ENCODE measurements around the gene SLC41A3. TPM values are rescaled to one million over a fixed set of nuclear protein-coding genes. Genes with fewer than 3 reads are reported as not detected.

The SLC41A3 gene
- total RNA-seq, 1 donor from 2014 or later: 99.1 TPM

- DNase-seq (ENCODE audit: low read depth): no peak
These were observed 54.7 kb downstream of the SLC41A3 start for GRCh38 chr3:126029241-126029640.

DNA sequence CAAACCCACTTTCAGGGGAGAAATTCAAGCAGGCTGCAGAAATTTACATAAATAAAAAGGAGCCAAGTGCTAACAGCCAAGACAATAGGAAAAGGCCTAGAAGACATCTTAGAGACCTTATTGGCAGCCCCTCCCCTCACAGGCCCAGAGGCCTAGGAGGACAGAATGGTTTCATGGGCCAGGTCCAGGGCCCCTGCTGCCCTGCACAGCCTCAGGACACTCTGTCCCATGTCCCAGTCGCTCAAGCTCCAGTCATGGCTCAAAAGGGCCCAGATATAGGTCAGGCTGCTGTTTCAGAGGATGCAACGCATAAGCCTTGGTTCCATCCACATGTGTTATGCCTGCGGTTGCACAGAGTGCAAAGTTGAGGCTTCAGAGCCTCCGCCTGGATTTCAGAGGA lies 55.8 kb downstream of the SLC41A3 start:
- no peak for DNase-seq (ENCODE audit: low read depth)

DNA sequence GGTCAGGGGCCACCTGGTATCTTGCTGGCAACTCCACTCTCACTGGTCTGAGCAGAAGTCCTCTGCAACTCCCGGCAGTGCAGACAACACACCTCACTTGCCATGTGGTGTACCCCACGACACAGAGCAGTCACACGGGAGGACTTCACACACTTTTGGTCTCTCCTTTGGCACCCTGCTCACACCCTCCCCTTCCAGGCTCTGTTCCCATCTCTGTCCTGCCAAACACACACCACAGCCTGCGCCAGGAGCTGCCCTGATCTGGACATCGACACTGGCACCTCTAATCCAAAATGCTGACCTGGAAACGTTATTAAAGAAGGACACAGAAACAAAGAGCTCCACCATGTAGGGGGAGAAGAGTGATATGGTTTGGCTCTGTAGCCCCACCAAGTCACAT lies 57.2 kb downstream of the SLC41A3 start:
- no peak for DNase-seq (ENCODE audit: low read depth)

DNA sequence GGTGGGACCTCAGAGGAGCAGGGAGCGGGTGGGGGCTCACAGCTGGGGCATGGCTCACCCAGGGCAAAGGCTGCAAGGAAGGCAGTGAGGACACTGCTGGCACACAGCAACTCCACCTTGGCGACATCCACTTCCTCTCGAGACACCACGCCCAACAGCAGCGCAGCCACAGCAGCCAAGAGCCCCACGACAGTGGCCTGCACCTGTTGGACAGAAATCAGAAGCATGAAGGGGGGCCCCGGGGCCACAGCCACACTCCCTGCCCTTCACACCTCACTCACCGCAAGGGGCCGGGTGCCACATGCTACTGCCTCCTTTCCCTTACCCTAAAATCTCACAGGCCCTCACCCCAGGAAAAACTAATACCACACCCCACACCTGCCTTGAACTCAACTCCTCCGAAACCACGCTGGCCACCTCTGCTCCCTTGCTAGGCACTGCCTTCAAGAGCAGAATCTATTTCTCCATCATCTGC lies 57.6 kb downstream of the SLC41A3 start:
- DNase-seq (ENCODE audit: low read depth): no peak

- no peak for DNase-seq (ENCODE audit: low read depth)
These were observed 58.1 kb downstream of the SLC41A3 start for GRCh38 chr3:126025862-126026261.

DNA sequence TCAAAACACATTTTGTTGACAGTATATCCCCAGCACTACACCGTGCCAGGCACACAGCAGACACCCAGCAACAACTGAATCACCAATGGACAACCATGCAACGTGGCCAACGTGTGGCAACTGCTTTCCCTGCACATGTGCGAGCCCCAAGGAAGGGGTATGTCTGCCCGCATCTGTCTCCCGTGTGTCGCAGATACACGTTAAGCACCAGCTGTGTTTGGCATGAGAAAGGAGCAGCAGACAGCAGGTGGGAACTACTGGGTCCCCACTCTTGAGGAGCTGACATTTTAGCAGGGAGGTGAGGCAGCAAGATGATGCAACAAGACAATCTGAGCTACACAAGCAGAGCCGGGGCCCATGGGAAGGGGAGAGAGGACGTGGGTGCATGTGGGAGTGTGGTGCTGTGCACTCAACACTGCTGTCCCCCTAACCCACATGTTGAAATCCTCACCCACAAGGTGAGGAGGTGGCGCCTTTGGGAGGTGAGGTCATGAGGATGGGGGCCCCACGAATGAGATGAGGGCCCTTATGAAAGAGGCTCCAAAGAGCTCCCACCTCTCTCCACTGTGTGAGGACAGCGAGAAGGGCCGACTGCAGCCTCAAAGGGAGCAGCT lies 58.7 kb downstream of the SLC41A3 start:
- no peak for DNase-seq (ENCODE audit: low read depth)

DNA sequence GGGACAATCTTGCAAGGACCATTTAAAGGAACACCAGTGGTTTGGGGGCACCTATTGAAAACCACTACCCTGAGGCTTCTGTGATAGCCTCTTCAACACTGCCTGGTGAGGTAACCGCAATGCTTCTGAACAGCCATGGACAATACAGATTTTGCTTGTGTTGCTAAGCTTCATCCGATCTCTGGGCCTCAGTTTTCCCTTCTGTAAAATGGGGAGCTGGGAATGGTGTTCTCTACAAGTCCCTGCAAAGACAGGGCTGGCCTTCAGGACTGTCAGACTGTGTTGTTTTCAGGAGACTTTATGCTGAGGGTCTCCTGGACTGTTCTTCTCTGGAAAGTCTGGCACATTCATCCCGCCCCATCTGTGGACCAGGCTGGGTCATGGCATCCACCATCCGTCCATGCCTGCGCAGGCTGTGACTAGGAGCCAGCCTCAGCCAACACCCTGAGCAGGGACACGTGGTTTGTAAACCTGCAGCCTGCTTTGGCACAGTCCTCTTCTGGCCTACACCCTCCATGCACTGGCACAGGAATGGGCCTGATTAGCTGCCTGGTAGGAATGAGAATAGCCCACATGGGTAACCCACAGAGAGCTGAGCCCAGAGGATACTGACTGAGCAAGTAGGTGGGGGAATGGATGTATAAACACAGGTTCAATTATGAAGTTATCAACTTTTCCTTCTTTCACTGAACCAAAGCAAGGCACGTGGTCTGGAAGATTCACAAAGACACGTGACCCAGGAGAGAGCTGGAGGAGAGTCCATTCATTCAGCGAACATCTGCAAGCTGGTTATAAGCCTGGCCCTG lies 59.7 kb downstream of the SLC41A3 start:
- DNase-seq (ENCODE audit: low read depth): no peak

- DNase-seq (ENCODE audit: low read depth): no peak
These were observed 60.5 kb downstream of the SLC41A3 start for GRCh38 chr3:126023390-126023789.

GRCh38 chr3:126022741-126023359 lies 61.1 kb downstream of the SLC41A3 start:
- no peak for DNase-seq (ENCODE audit: low read depth)

GRCh38 chr3:126021702-126022101 lies 62.2 kb downstream of the SLC41A3 start:
- DNase-seq (ENCODE audit: low read depth): no peak

DNA sequence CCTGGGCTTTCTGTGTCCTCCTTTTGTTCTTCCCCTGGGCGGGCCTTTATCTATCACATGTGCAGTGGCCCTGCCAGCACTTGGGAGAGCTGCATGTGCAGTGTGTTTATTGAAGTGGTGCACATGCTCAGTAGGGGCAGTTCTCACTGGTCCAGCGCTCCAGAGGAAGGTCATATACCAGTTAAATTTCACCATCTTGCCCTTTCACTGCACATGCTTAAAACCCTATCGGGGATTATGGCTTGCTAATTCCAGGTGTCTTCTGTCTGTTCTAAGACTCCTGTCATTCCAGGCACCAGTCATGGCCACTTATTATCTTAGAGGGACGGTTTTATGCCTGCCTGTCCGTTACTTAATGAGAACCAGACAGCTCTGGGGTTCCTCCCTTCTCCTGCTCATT lies 62.7 kb downstream of the SLC41A3 start:
- no peak for DNase-seq (ENCODE audit: low read depth)

- no peak for DNase-seq (ENCODE audit: low read depth)
These were observed 64.2 kb downstream of the SLC41A3 start for GRCh38 chr3:126019683-126020082.

DNA sequence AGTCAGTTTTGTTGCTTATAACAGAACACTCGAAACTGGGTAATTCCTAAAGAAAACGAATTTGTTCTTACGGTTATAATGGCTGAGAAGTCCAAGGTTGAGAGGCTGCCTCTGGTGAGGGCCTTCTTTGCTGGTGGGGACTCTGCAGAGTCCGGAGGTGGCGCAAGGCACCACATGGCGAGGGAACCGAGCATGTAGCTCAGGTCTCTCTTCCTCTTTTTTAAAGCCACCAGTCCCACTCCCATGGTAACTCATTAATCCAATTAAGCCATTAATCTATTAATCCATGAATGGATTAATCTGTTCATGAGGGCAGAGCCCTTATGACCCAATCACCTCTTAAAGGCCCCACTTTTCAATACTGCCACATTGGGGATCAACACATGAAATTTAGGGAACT lies 64.9 kb downstream of the SLC41A3 start:
- no peak for DNase-seq (ENCODE audit: low read depth)

- no peak for DNase-seq (ENCODE audit: low read depth)
These were observed 65.4 kb downstream of the SLC41A3 start for GRCh38 chr3:126018545-126018944.

GRCh38 chr3:126017362-126017761 lies 66.6 kb downstream of the SLC41A3 start:
- no peak for DNase-seq (ENCODE audit: low read depth)

GRCh38 chr3:126016616-126017015 lies 67.3 kb downstream of the SLC41A3 start:
- no peak for DNase-seq (ENCODE audit: low read depth)

DNA sequence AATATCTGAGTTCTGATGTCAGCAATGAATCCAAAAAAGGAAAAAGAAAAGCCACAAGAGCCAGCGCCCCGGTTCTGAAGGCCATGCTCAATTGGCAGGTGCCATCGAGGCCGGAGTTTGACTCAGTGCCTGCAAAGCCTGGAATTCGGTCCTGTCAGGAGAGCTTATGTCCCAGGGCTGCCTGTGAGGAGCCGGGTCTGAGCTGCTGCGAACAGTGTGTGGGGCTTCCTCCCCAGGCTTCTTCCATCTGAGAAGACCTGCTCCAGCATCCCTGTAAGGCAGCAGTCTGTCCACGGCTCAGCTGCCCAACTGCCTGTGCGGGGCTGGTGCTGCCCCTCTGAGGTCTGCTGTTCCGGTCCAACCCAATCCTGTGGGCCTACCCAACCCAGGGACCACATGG lies 68.8 kb downstream of the SLC41A3 start:
- no peak for DNase-seq (ENCODE audit: low read depth)

DNA sequence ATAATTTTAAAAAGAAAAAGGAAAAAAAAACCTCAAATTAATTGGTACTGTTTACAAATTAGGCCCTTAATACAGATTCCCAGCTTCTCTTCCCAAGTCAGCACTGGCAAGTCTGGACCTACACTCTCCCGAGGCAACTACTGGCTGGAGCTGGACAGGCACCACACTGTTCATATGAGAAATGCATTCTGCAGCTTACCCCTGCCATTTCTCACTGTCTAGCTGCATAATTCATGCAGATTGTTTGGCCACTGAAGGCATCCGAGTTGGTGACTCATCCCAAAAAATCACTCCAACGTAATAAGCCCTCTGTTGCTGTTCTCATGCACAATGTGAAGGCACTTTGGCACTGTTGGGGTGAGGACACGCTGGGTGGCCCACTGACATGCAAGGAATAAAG lies 69.7 kb downstream of the SLC41A3 start:
- DNase-seq (ENCODE audit: low read depth): peak; percentile 43

DNA sequence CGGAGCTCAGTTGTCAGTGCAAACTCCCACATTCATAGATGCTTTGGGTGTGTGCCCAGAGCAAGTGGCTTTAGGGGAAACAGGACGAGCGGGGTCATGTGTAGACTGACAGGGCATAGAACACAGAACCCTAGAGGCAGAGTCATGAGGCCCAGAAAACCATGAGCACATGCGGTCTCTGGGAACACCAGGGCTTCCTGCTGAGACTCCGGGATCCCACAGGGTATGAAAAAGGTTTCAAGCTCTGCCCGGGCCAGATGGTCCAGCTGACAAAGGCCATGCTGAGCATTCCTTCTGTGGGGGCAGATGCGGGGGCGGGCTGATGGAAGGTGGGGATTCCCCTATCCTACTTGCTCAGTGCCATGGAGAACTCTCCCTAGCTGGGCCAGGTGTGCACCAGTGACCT lies 70.2 kb downstream of the SLC41A3 start:
- DNase-seq (ENCODE audit: low read depth): peak; percentile 60

GRCh38 chr3:126009181-126009580 lies 74.7 kb downstream of the SLC41A3 start:
- DNase-seq (ENCODE audit: low read depth): no peak

DNA sequence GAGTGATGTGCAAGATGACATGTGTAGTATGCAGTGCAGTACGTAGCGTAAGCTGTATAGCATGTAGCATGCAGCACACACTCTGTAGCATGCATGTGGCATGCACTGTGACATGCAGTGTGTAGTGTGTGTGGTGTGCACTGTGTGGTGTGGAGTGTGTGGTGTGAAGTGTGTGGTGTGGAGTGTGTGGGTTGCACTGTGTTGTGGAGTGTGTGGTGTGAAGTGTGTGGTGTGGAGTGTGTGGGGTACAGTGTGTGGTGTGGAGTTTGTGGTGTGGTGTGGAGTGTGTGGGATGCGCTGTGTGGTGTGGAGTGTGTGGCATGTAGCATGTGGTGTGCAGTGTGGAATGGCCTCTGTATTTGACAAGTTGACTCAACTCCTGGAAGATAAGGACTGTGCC lies 75.7 kb downstream of the SLC41A3 start:
- DNase-seq (ENCODE audit: low read depth): no peak

- no peak for DNase-seq (ENCODE audit: low read depth)
These were observed 78.0 kb downstream of the SLC41A3 start for GRCh38 chr3:126005951-126006350.
